HG02798 (cell line): ENCODE data around the gene MIB2.

Experiments
- ATAC-seq: cut with Tn5 transposase; IDR thresholded peaks from one replicate; pipeline ENCODE4 v1.9.1; 2021; ENCODE audit warnings: mild to moderate bottlenecking; ENCODE audit not compliant: unreplicated experiment, poor library complexity

The MIB2 gene

GRCh38 chr1:1597275-1597930 is 17.9 kb upstream of the MIB2 start:
- ATAC-seq, result no peak

- ATAC-seq, result no peak
Observed at GRCh38 chr1:1598051-1598719, 17.1 kb upstream of the MIB2 start.

DNA sequence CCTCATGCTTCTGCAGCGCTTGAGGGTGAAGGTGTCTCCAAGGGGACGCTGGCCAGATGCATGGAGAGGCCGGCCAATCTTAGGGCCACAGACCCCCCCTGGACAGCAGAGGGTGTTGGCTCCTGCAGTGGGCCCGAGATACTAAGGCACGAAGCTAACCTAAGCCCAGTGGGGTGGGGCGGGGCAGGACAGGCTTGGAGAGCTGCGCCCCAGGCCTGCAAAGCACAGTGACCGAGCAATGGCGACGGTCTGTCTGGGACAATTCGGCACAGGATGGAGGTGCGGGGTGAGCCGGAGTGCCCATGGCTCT is 16.6 kb upstream of the MIB2 start:
- no peak for ATAC-seq

DNA sequence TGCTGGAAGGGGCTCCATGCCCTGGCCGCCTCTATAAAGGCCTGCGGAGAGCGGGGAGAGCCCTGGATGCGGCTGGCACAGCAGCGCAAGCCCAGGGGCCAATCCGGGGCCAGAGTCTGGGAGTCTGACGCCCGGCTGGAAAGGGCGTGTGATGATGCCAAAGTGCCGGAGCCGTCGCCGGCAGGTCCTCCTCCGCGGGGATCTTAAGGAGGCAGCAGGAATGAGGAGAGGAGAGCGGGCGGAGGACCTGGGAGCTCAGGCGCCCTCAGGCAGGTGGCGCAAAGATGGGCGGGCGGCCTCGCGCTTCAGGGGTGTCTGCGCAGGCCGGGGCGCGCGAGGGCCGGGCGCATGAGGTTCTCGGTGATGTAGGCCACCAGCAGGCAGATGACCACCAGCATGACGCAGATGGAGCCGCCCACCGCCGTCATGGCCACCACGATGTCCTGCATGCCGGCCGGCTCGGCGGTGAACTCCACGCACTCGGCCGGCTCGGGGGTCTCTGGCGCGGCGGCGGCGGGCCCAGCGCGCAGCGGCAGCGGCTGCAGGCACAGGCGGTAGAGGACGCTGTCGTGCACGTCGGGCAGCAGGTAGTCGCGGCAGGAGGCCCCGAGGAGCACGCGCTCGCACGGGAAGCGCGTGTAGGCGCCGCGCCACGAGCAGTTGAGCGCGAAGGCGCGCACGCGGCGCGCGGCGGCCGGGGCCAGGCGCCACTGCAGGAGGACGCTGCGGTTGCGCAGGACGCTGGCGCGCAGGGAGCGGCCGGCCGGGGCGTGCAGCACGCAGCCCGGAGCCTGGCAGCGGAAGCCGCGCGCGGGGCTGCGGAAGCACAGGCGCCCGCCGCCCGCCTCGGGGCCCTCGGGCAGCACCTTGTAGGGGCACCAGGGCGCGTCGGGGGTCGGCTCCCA is 16.0 kb upstream of the MIB2 start:
- no peak for ATAC-seq

- ATAC-seq, result no peak
Observed at GRCh38 chr1:1599935-1600860, 15.1 kb upstream of the MIB2 start, which contains the start of gene FNDC10. Gene FNDC10 (minus strand): TSS chr1:1600135. CDS start chr1:1600015, 120 bp downstream.

GRCh38 chr1:1600861-1601563 is 14.3 kb upstream of the MIB2 start:
- no peak for ATAC-seq

GRCh38 chr1:1601564-1602303 is 13.6 kb upstream of the MIB2 start:
- ATAC-seq, result no peak

DNA sequence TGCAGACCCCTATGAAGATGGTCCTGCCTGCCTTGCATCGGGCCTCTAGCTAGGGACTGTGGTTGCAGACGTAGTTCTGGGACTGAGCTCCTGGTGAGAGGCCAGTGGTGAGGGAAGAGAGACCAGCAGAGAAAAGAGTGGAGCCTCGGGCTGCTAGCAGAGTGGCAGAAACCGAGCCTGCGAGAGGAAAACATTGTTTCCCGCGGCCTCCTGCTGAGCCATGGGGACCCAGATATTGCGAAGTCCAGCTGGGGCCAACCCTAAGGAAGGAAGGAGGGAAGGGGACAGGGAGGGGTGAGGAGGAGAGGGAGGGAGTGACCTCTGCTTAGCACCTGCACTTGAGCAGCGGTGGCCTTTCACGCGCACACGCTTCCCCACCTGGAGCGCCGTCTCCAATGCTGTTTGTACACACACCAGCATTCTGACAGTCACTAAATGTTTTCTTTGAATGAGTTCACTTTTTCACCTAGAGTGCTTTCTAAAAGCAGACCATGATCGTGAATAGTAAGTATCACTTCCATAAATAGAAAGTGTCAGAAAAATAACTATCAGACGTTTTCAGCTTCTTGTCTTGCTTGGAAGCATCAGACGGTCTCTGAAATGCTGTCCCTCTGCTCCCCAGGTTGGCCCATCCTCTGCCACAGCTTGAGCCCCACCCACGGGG is 12.9 kb upstream of the MIB2 start:
- ATAC-seq, result no peak

GRCh38 chr1:1602968-1603506 is 12.3 kb upstream of the MIB2 start:
- no peak for ATAC-seq

DNA sequence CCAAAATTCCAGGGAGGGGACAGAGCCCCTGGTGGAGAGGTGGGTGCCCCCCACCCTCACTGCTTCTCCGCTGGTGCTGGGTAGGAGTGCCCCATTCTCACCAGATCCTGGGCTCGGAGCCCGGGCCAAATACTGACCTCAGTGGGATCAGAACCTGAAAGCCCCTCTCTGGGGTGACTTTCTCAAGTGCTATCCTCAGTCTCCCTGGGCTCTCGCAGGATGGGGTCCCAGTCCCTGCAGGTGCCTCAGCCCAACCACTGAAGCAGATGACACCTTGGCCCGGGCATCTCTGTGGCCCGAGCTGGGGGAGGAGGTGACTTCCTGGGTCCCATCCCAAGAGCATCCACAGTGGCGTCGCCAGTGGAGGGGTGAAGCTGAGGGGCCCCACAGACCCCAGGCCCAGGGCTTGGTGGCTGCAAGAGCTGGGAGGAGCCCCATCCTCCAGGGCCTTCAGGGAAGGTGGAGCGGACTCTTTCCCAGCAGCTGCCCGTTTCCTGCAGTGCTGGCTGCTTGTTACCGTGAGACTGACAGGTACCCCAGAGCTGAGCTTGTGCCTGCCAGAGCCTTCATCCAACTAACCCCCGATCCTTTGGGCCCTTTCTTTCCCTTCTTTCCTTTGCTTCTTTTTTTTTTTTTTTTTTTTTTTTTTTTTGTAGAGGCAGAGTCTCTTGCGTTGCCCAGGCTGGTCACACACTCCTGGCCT is 11.5 kb upstream of the MIB2 start:
- ATAC-seq, result no peak

GRCh38 chr1:1604374-1605033 is 10.8 kb upstream of the MIB2 start:
- no peak for ATAC-seq

DNA sequence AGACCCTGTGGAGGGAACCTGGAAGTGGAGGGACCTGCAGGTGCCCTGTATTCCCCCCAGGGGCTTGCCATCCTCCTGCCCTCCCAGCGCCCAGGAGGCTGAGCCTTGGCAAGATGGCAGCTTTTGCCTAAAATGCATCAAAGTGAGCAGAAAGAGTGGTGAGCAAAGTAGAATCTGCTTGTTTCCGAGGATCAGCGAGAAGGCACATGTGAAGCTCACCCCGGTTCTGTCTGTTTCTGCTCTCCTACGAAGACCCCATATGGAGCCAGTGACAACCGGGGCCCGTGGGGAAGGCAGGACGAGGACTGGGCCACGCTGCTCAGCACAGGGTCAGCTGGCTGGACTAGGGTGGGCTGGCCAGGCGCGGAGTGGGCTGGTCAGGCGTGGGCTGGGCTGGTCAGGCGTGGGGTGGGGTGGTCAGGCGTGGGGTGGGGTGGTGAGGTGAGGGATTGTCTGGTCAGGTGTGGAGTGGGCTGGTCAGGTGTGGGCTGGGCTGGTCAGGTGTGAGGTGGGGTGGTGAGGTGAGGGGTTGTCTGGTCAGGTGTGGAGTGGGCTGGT is 10.2 kb upstream of the MIB2 start:
- no peak for ATAC-seq

DNA sequence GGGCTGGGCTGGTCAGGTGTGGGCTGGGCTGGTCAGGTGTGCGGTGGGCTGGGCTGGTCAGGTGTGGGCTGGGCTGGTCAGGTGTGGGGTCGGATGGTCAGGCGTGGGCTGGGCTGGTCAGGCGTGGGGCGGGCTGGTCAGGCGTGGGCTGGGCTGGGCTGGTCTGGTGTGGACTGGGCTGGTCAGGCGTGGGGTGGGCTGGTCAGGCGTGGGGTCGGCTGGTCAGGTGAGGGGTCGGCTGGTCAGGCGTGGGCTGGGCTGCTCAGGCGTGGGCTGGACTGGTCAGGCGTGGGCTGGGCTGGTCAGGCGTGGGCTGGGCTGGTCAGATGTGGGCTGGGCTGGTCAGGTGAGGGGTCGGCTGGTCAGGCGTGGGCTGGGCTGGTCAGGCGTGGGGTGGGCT is 9.6 kb upstream of the MIB2 start:
- ATAC-seq, result no peak

GRCh38 chr1:1606232-1606631 is 9.1 kb upstream of the MIB2 start:
- ATAC-seq, result no peak

DNA sequence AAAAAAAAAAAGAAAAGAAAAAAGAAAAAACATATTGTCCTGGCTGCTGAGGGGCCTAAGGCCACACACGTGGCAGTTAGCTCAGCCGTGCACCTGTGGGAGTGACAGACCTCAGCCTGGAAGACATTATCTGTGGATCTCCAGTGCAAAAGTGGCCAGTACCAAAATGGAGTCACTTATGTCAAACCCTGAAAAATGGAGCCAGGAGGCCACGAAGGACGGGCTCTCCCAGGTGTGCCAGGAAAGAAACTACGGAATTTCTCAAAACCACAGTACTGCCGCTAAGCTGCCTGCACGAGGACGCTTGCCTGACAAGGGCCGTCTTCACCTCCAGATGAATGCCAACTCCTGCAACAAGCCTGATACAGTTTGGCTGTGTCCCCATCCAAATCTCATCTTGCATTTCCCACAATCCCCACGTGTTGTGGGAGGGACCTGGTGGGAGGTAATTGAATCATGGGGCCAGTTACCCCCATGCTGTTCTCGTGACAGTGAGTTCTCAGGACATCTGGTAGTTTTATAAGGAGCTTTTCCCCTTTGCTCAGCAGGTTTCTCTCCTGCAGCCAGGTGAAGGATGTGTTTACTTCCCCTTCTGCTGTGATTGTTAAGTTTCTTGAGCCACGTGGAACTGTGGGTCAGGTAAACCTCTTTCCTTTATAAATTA is 5.3 kb upstream of the MIB2 start:
- ATAC-seq, result no peak

DNA sequence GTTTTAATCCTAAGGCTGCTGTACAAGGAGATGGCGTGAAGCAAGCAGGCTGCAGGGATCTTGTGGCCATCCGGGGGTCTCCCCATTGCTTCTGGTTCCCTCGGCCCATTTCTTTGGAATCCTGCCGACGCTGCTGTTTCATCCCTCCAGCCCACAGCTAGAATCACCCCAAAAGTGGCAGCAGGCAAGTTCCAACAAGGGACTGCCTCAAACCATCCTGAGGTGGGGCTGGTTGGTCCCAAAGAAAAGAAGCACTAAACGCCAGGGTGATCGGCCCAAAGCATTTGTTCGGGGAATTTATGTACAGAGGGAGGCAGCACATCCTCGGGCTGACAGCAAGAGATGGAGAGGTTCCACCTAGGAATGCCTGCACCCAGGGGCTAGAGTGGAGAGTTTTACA is 4.5 kb upstream of the MIB2 start:
- ATAC-seq, result no peak

DNA sequence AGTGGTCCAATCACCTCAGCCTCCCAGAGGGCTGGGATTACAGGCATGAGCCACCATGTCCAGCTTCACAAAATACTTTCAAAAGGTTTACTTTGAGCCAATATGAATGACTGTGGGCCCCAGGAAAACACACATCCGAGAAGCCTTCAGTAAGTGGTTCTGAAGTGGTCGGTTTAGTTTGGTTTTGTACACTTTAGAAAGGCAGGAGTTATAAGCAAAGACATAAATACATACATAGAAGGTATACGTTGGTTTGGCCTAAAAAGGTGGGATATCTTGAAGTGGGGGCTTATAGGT is 3.2 kb upstream of the MIB2 start:
- no peak for ATAC-seq
